OCI-LY1 (cell line): ENCODE data around the gene SLC1A3.
A peak's percentile ranks its signal among the peaks of the same experiment; 100 is the strongest.

Experiments used
- H2AFZ ChIP-seq: fragments of 200-600 bp; sonication (generic), shearing (Covaris generic); 2 replicates; pipeline ENCODE4 v1.6.0; 2014; ENCODE audit warnings: antibody characterized with exemption, mild to moderate bottlenecking, low read length
- H3F3A ChIP-seq: fragments of 200-600 bp; sonication (generic), shearing (Covaris generic); 2 replicates; pipeline ENCODE4 v1.6.0; 2014; ENCODE audit warnings: mild to moderate bottlenecking, antibody characterized with exemption, low read length, moderate library complexity; ENCODE audit not compliant: insufficient read depth
- H3K27ac ChIP-seq: fragments of 200-600 bp; sonication (generic); 2 replicates; pipeline ENCODE4 v1.5.1; 2014; ENCODE audit warnings: low read length, mixed run types, mild to moderate bottlenecking, low read depth; ENCODE audit not compliant: poor library complexity, severe bottlenecking
- H3K27me3 ChIP-seq: fragments of 200-600 bp; sonication (generic); 2 replicates; pipeline ENCODE4 v1.6.0; 2014; ENCODE audit warnings: antibody characterized with exemption, mild to moderate bottlenecking, low read length, moderate library complexity; ENCODE audit not compliant: insufficient read depth
- H3K36me3 ChIP-seq: fragments of 200-600 bp; sonication (generic); 2 replicates; pipeline ENCODE4 v1.6.1; 2014; ENCODE audit warnings: mild to moderate bottlenecking, antibody characterized with exemption, low read length, moderate library complexity, mixed read lengths; ENCODE audit not compliant: insufficient read depth
- H3K4me1 ChIP-seq: fragments of 200-600 bp; sonication (generic); 2 replicates; pipeline ENCODE4 v1.5.1; 2014; ENCODE audit warnings: mild to moderate bottlenecking, low read length, moderate library complexity; ENCODE audit not compliant: insufficient read depth, severe bottlenecking
- H3K4me2 ChIP-seq: fragments of 200-600 bp; sonication (generic), shearing (Covaris generic); 2 replicates; pipeline ENCODE4 v1.6.1; 2014; ENCODE audit warnings: low read length
- H3K4me3 ChIP-seq: fragments of 200-600 bp; sonication (generic); 2 replicates; pipeline ENCODE4 v1.5.1; 2014; ENCODE audit warnings: low read length, low read depth, mild to moderate bottlenecking, mixed read lengths; ENCODE audit not compliant: poor library complexity, severe bottlenecking
- H3K79me2 ChIP-seq: fragments of 200-600 bp; shearing (Covaris generic); 2 replicates; pipeline ENCODE4 v1.6.1; 2016; ENCODE audit warnings: mixed run types, low read length, mixed read lengths; ENCODE audit not compliant: insufficient read depth
- H3K9ac ChIP-seq: fragments of 200-600 bp; sonication (generic), shearing (Covaris generic); 2 replicates; pipeline ENCODE4 v1.6.1; 2014; ENCODE audit warnings: mild to moderate bottlenecking, low read length, mixed read lengths
- H3K9me2 ChIP-seq: fragments of 200-600 bp; sonication (generic), shearing (Covaris generic); 2 replicates; pipeline ENCODE4 v1.6.1; 2014; ENCODE audit warnings: low read depth, mild to moderate bottlenecking, low read length, mixed read lengths
- H3K9me3 ChIP-seq: fragments of 200-600 bp; shearing (Covaris generic); 2 replicates; pipeline ENCODE4 v1.6.1; 2014; ENCODE audit warnings: low read length, mixed read lengths
- H4K20me1 ChIP-seq: fragments of 200-600 bp; sonication (generic), shearing (Covaris generic); 2 replicates; pipeline ENCODE4 v1.6.0; 2016; ENCODE audit warnings: mild to moderate bottlenecking, low read length; ENCODE audit not compliant: insufficient read depth
- EZH2 ChIP-seq: fragments of 200-600 bp; sonication (generic), shearing (Covaris generic); IDR thresholded peaks from 2 replicates; pipeline ENCODE4 v1.8.0; 2017; ENCODE audit warnings: borderline replicate concordance, mixed run types, mild to moderate bottlenecking, antibody characterized with exemption, low read length, moderate library complexity, mixed read lengths
- TF ChIP-seq, protein P1 (sequence below): fragments of 200-600 bp; sonication (generic), shearing (Covaris generic); IDR thresholded peaks from 2 replicates; pipeline ENCODE4 v1.5.1; 2017; ENCODE audit warnings: mild to moderate bottlenecking, antibody characterized with exemption, low read length, moderate library complexity, mixed read lengths

Gene SLC1A3

DNA sequence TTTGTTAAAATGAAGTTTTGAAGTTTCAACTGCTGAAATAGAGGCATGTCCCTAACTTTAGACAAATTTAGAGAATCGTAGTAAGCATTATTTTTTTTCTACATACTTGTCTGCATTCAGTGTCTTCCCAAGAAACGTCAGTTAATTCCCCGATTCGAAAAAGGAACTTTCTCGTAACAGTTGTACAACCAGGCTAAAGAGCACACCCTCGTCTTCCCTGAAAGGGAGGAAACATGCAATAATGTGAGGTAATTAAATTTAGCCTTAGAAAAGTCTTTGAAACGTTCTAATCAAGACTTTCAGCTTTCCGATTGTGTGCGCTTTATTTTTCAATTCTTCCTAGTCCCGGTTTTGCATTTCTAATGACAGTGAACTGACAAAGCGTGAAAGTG, 374 bp upstream of the SLC1A3 start:
- Histone ChIP-seq H3K27me3 (no peaks in the 10 kb centered on the region), H3K27ac (no peak overlapping the region), H2AFZ (no peak overlapping the region), H4K20me1 (no peaks in the 10 kb centered on the region), H3K36me3 (no peaks in the 10 kb centered on the region), H3K4me1 (no peaks in the 10 kb centered on the region), H3K79me2 (no peaks in the 10 kb centered on the region), H3K9ac (no peak overlapping the region; the same call in 1 of the 2 replicates), H3K4me3 (peak overlapping the region; percentile 44), H3K4me2 (peak overlapping the region; percentile 56), H3K9me3 (no peaks in the 10 kb centered on the region), H3K9me2 (no peaks in the 10 kb centered on the region), H3F3A (no peaks in the 10 kb centered on the region)
- no peak for TF ChIP-seq EZH2
- TF ChIP-seq, protein P1, sequence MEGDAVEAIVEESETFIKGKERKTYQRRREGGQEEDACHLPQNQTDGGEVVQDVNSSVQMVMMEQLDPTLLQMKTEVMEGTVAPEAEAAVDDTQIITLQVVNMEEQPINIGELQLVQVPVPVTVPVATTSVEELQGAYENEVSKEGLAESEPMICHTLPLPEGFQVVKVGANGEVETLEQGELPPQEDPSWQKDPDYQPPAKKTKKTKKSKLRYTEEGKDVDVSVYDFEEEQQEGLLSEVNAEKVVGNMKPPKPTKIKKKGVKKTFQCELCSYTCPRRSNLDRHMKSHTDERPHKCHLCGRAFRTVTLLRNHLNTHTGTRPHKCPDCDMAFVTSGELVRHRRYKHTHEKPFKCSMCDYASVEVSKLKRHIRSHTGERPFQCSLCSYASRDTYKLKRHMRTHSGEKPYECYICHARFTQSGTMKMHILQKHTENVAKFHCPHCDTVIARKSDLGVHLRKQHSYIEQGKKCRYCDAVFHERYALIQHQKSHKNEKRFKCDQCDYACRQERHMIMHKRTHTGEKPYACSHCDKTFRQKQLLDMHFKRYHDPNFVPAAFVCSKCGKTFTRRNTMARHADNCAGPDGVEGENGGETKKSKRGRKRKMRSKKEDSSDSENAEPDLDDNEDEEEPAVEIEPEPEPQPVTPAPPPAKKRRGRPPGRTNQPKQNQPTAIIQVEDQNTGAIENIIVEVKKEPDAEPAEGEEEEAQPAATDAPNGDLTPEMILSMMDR = no peak

GRCh38 chr5:36607114-36607571, 737 bp downstream of the SLC1A3 start:
- no peaks in the 10 kb centered on the region for H3K79me2 ChIP-seq
- TF ChIP-seq EZH2 = no peak
- TF ChIP-seq, protein P1 = no peak
- no peaks in the 10 kb centered on the region for H3K36me3 ChIP-seq
- H4K20me1 ChIP-seq = no peaks in the 10 kb centered on the region
- peak overlapping the region; percentile 56 for H3K4me2 ChIP-seq
- H2AFZ ChIP-seq = no peak overlapping the region
- no peaks in the 10 kb centered on the region for H3K27me3 ChIP-seq
- H3K9me2 ChIP-seq = no peaks in the 10 kb centered on the region
- no peaks in the 10 kb centered on the region for H3F3A ChIP-seq
- H3K4me3 ChIP-seq = peak overlapping the region; percentile 44
- H3K27ac ChIP-seq = no peak overlapping the region
- no peaks in the 10 kb centered on the region for H3K4me1 ChIP-seq
- no peak overlapping the region for H3K9ac ChIP-seq
- H3K9me3 ChIP-seq = no peaks in the 10 kb centered on the region

- Histone ChIP-seq H3K4me2 (no peak overlapping the region), H3K36me3 (no peaks in the 10 kb centered on the region), H3K9ac (no peak overlapping the region)
Observed at GRCh38 chr5:36607838-36608783, 1.7 kb downstream of the SLC1A3 start.

More at GRCh38 chr5:36607838-36608783, 1.7 kb downstream of the SLC1A3 start:
- no peaks in the 10 kb centered on the region for H3F3A ChIP-seq
- H3K27ac ChIP-seq = no peak overlapping the region
- no peaks in the 10 kb centered on the region for H3K9me2 ChIP-seq
- TF ChIP-seq, protein P1 = no peak
- TF ChIP-seq EZH2 = no peak
- no peaks in the 10 kb centered on the region for H3K27me3 ChIP-seq
- H3K9me3 ChIP-seq = no peaks in the 10 kb centered on the region
- no peaks in the 10 kb centered on the region for H3K79me2 ChIP-seq
- no peak overlapping the region for H3K4me3 ChIP-seq
- H2AFZ ChIP-seq = no peak overlapping the region
- H4K20me1 ChIP-seq = no peaks in the 10 kb centered on the region
- no peaks in the 10 kb centered on the region for H3K4me1 ChIP-seq
